Stimulated activated CD8-positive, alpha-beta memory T cell treated with anti-CD3 and anti-CD28 coated beads, Interleukin-4, amount 100 ng/mL, for 1 hour (primary cell): ENCODE measurements around the gene HLF.
A peak's percentile ranks its signal among the peaks of the same experiment; 100 is the strongest.

Experiments used
- DNase-seq, 2 donors: peaks; one replicate each; pipeline ENCODE4 v3.0.0-alpha.2; 2020; ENCODE audit warnings: low read depth in 2 of 2, low spot score in 1 of 2

The HLF gene

GRCh38 chr17:55351226-55351625, 86.5 kb downstream of the HLF start:
- no peak for DNase-seq

DNA sequence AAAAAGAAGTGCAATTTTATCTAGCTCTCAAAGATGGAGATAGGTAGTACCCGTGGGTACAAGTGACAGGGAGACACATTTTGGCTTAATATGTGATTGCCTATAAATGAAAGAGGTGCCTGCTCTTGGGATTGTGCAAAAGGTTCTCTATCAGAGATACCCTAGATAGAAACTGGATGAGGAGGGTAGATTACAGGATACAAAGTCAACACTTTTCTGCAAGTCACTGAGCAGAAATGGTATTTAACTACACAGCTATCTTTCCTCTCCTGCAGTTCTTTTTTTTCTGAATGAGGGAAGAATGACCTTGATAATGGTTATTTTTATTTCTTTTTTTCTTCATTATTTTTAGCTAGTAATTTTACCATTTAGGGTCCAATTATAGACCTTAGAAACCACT, 89.2 kb downstream of the HLF start:
- DNase-seq = no peak

- DNase-seq = no peak
These were observed 90.2 kb downstream of the HLF start for GRCh38 chr17:55354941-55355340.

DNA sequence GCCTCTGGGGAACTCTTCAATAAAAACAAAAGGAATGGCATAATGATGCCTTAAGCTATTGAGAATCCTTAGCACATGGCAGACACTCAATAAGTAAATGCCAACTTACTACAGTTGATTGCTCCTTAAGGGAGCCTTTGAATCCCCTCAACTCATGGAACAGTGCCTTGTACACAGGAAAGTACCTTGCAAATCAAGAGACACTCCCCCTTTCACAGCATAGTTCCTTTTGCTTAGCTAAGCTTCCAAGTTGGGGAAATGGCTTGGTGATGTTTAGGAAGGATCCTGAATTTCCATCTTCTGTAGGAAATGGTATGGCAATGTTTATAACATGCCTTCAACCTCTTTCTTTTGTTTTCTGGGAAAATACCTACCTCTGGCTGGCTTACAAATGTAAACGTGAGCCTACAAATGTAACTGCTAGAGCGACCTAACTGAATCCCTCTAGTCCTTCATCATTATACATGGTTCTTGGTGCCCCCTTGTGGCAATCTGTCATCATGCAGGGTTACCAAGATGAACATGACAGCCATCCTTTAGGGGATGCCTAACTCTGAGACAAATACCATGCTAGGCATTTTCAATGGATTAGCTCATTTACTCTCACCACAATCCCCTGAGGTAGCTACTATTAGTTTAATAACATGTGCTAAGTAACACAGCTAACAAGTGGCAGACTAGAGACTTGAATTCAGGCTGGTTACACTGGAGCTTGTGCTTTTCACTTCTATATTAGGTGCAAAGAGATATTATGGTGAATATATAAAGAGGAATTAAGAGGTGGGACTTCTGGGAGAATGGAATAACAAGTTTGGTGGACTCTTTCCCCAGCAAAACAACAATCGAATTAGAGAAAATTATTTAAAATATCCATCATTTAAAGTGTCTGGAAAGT, 91.9 kb downstream of the HLF start:
- peak; percentile 35 to 49 for DNase-seq

DNA sequence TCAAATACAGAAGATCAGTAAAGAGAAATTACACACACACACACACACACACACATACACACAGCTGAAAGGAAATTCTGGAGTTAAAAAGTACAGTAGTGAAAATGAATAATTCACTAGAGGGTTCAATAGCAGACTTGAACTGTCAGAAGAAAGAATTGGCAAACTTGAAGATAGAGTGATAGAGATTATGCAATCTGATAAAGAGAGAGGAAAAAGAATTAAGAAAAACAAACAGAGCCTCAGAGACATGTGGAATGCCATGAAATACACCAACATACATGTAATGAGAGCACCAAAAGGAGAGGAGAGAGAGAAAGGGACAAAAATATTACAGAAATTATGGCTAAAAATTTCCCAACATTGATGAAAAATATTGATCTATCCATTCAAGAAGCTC, 96.2 kb downstream of the HLF start:
- DNase-seq = no peak

- no peak for DNase-seq
These were observed 98.3 kb downstream of the HLF start for GRCh38 chr17:55363033-55363432.

GRCh38 chr17:55366020-55366481, 101.3 kb downstream of the HLF start:
- DNase-seq = no peak

DNA sequence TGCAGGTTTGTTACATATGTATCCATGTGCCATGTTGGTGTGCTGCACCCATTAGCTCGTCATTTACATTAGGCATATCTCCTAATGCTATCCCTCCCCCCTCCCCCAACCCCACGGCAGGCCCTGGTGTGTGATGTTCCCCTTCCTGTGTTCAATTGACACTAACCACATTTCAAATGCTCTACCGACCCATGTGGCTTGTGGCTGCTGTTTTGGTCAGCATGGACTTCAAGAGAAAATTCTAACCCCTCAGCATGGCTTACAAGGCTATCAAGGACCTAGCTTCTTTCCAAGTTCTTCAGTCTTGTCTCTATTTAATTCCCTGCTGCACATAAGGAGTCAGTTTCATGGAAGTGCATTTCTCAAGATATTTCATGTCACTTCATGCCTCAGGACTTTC, 103.9 kb downstream of the HLF start:
- DNase-seq = no peak
